OCI-LY7 (cell line): ENCODE measurements around the gene CDK18.
A peak's percentile ranks its signal among the peaks of the same experiment; 100 is the strongest.

Source experiments
- EZH2phosphoT487 ChIP-seq: fragments of 200-600 bp; sonication (generic); IDR thresholded peaks from 2 replicates; pipeline ENCODE4 v1.6.1; 2018; ENCODE audit warnings: low read depth, borderline replicate concordance, mild to moderate bottlenecking, mixed run types, antibody characterized with exemption, low read length, moderate library complexity, mixed read lengths
- TF ChIP-seq, protein P1 (sequence below): fragments of 200-600 bp; sonication (generic); conservative IDR thresholded peaks from 2 replicates; pipeline ENCODE4 v1.5.1; 2014; ENCODE audit warnings: mild to moderate bottlenecking, antibody characterized with exemption, low read length, moderate library complexity, mixed read lengths

DNA sequence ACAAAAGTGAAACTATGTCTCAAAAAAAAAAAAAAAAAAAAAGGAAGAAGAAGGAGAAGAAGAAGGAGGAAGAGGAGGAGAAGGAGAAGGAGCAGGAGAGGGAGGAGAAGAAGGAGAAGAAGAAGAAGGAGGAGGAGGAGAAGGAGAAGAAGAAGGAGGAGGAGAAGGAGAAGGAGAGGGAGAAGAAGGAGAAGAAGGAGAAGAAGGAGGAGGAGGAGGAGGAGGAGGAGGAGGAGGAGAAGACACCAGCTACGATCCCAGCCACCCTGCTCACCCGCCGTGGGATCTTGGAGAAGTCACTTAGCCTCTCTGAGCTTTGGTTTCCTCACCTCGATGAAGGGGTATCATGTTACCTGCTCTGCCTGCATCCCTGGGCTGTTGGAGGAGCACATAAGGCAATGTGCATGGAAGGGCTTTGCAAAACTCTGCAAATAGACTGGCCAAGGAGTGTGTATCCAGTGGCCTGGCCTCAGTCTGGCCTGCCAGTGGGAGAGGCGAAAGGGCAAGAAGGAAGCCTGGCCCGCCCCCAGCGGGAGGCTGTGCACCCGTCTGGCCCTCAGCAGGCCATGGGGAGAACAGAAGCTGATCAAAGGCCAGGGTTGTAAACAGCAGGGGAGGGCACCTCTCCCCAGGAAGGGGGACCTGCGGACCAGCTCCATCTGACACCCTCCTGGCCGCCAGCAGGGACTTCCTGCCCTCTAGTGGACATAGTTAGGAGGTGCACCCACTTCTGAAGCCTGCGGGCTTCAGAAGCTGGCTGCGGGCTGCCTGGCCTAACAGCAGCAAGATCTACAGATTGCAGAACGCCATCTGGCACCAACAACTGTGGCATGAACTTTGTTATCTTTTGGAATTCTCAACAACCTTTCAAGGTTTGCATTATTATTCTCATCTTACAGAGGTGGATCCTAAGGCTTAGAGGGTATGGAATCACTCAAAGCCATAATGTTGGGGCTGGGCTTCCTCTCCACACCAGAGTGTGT, 19.2 kb upstream of the CDK18 start:
- TF ChIP-seq, protein P1, sequence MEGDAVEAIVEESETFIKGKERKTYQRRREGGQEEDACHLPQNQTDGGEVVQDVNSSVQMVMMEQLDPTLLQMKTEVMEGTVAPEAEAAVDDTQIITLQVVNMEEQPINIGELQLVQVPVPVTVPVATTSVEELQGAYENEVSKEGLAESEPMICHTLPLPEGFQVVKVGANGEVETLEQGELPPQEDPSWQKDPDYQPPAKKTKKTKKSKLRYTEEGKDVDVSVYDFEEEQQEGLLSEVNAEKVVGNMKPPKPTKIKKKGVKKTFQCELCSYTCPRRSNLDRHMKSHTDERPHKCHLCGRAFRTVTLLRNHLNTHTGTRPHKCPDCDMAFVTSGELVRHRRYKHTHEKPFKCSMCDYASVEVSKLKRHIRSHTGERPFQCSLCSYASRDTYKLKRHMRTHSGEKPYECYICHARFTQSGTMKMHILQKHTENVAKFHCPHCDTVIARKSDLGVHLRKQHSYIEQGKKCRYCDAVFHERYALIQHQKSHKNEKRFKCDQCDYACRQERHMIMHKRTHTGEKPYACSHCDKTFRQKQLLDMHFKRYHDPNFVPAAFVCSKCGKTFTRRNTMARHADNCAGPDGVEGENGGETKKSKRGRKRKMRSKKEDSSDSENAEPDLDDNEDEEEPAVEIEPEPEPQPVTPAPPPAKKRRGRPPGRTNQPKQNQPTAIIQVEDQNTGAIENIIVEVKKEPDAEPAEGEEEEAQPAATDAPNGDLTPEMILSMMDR = peak; percentile 94
- no peak for TF ChIP-seq EZH2phosphoT487
